A673 (cell line): ENCODE measurements around the gene HPS4. TPM values are rescaled to one million over a fixed set of nuclear protein-coding genes. Genes with fewer than 3 reads are reported as not detected.

ENCODE experiments used
- BruUV-seq: library from RNA; stranded (reverse); fragments of 400-500 nt; replicated peaks from 2 replicates; lab custom pipeline; 2021; lab: Mats Ljungman, UMichigan
- CTCF ChIA-PET: fragments of 300-600 bp; sonication (Branson Sonifier 250); formaldehyde crosslinking; loops from one replicate; lab custom pipeline; 2022; ENCODE audit warnings: antibody characterized with exemption; lab: Charles Lee
- POLR2A ChIA-PET: fragments of 300-600 bp; sonication (Branson Sonifier 250); formaldehyde crosslinking; loops from one replicate; lab custom pipeline; 2022; ENCODE audit warnings: antibody characterized with exemption; ENCODE audit not compliant: low non-redundant PET; lab: Charles Lee
- DNase-seq: peaks from one replicate; pipeline ENCODE4 v3.0.0-alpha.2; 2015; ENCODE audit warnings: low spot score
- H3K27ac ChIP-seq: fragments of 200-600 bp; sonication (generic); 2 replicates; pipeline ENCODE4 v1.5.1; 2016; ENCODE audit warnings: mixed run types, low read depth, mild to moderate bottlenecking, mixed read lengths, antibody characterized with exemption, low read length; ENCODE audit not compliant: poor library complexity, severe bottlenecking
- H3K27me3 ChIP-seq: fragments of 200-600 bp; sonication (generic); replicated peaks from 2 replicates; pipeline ENCODE4 v1.6.1; 2017; ENCODE audit warnings: mixed run types, low read depth, mild to moderate bottlenecking, mixed read lengths, antibody characterized with exemption, low read length; ENCODE audit not compliant: insufficient read depth, poor library complexity
- H3K36me3 ChIP-seq: fragments of 200-600 bp; sonication (generic); 2 replicates; pipeline ENCODE4 v1.6.1; 2016; ENCODE audit warnings: mixed run types, mild to moderate bottlenecking, mixed read lengths, antibody characterized with exemption, low read length; ENCODE audit not compliant: insufficient read depth, poor library complexity, severe bottlenecking
- H3K4me1 ChIP-seq: fragments of 200-600 bp; sonication (generic); 2 replicates; pipeline ENCODE4 v1.6.1; 2017; ENCODE audit warnings: mixed run types, mild to moderate bottlenecking, mixed read lengths, antibody characterized with exemption, low read length; ENCODE audit not compliant: insufficient read depth, poor library complexity, severe bottlenecking
- H3K4me3 ChIP-seq: fragments of 200-600 bp; sonication (generic); 2 replicates; pipeline ENCODE4 v1.5.1; 2016; ENCODE audit warnings: low read depth, mixed run types, mild to moderate bottlenecking, mixed read lengths, low read length; ENCODE audit not compliant: poor library complexity, severe bottlenecking
- H3K9me3 ChIP-seq: fragments of 200-600 bp; sonication (generic); 2 replicates; pipeline ENCODE4 v1.6.1; 2016; ENCODE audit warnings: mixed run types, low read depth, mild to moderate bottlenecking, mixed read lengths, antibody characterized with exemption, low read length; ENCODE audit not compliant: poor library complexity, severe bottlenecking
- EZH2 ChIP-seq: fragments of 200-600 bp; sonication (generic); IDR thresholded peaks from 2 replicates; pipeline ENCODE4 v1.6.1; 2017; ENCODE audit warnings: borderline replicate concordance, low read depth, mild to moderate bottlenecking, mixed read lengths, antibody characterized with exemption, low read length; ENCODE audit not compliant: poor library complexity, severe bottlenecking
- intact Hi-C: fragments of 100-400 bp; cut with micrococcal nuclease; formaldehyde crosslinking; loops from one replicate; pipeline ENCODE4 v1.10.0; 2022; ENCODE audit not compliant: unreplicated experiment
- total RNA-seq: library from RNA; stranded (reverse); gene quantifications from 2 replicates; pipeline ENCODE4 v1.2.3, GENCODE V29; 2021
- TF ChIP-seq, protein P1 (sequence below): fragments of 300-800, 200-600 bp; sonication (generic); conservative IDR thresholded peaks from 2 replicates; pipeline ENCODE4 v1.5.1; 2017; ENCODE audit warnings: low read depth, mild to moderate bottlenecking, antibody characterized with exemption, low read length, moderate library complexity, mixed read lengths

The HPS4 gene
- total RNA-seq, 1 experiment from 2014 or later, result 47.9 TPM

DNA sequence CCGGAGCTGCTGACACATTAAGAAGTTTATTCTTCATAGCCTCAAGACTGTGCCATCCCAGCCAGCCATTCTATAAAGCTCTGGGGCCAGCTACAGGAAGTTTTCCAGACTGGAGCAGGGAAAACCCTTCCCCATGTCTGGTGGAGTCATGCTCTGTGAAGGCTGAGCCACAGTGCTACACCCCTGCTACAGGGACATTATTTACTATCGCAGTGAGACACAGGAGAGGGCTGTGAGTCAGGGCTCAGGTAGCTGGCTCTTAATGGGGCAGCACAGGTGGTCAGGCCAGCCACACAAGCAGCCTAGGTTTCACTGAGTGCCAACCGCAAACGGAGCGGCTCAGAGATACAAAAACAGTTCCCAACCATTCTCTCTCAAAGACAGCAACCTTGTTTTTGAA lies 12.1 kb downstream of the HPS4 start:
- POLR2A ChIA-PET, result no interaction called here
- H3K36me3 ChIP-seq, result peaks cover 81% of the 10 kb centered on the region
- CTCF ChIA-PET, result no interaction called here
- H3K27me3 ChIP-seq, result no peaks in the 10 kb centered on the region
- intact Hi-C loops, result no loop called here
- H3K9me3 ChIP-seq, result no peaks in the 10 kb centered on the region
- no peak overlapping the region for H3K4me3 ChIP-seq
- no peak overlapping the region for H3K27ac ChIP-seq
- no peak for DNase-seq
- H3K4me1 ChIP-seq, result no peaks in the 10 kb centered on the region
- no TSS peak for BruUV-seq
- TF ChIP-seq, protein P1, sequence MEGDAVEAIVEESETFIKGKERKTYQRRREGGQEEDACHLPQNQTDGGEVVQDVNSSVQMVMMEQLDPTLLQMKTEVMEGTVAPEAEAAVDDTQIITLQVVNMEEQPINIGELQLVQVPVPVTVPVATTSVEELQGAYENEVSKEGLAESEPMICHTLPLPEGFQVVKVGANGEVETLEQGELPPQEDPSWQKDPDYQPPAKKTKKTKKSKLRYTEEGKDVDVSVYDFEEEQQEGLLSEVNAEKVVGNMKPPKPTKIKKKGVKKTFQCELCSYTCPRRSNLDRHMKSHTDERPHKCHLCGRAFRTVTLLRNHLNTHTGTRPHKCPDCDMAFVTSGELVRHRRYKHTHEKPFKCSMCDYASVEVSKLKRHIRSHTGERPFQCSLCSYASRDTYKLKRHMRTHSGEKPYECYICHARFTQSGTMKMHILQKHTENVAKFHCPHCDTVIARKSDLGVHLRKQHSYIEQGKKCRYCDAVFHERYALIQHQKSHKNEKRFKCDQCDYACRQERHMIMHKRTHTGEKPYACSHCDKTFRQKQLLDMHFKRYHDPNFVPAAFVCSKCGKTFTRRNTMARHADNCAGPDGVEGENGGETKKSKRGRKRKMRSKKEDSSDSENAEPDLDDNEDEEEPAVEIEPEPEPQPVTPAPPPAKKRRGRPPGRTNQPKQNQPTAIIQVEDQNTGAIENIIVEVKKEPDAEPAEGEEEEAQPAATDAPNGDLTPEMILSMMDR, result no peak
- TF ChIP-seq EZH2, result no peak

DNA sequence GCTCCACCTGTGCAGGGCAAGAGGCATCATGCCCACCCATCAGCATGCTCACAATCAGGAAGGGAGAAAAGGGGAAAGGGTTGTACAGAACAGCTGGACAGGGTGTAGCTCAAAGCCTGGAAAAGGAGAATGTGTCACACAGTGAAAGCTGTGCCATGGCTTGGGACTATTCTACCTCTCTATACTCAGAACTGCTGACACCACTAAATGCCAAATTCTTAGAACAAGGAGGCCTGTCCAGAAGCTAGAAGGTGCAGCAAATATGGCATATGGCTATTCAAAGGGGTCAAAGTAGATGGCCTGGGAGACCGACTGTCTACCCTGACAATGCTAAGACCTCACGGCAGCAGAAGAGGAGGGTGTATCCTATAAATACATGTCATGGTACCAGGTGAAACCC lies 12.8 kb downstream of the HPS4 start:
- H3K9me3 ChIP-seq, result no peaks in the 10 kb centered on the region
- H3K4me1 ChIP-seq, result no peaks in the 10 kb centered on the region
- CTCF ChIA-PET, result no interaction called here
- intact Hi-C loops, result no loop called here
- peaks cover 81% of the 10 kb centered on the region for H3K36me3 ChIP-seq
- no peaks in the 10 kb centered on the region for H3K27me3 ChIP-seq
- BruUV-seq, result no TSS peak
- no peak overlapping the region for H3K27ac ChIP-seq
- DNase-seq, result no peak
- no peak overlapping the region for H3K4me3 ChIP-seq
- TF ChIP-seq EZH2, result no peak
- TF ChIP-seq, protein P1, result no peak
- POLR2A ChIA-PET, result no interaction called here

DNA sequence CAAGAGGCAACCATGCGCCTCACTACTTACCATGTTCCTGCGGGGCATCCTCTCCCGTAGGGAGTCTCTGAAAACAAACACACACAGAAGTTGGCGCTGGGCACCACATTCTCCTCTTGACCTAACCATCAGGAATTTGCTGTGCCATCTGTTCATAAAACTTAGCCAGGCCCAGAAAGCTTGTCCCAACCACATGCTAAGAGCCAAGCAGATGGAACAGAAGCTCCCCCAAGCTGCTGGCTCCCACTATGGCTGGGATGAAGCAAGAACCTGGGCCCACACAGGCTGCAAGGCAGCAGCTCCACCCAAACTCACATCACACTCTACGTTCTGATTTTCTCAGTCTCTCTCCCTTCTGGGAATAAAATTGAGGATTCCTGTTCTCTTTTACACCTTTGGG lies 17.4 kb downstream of the HPS4 start:
- intact Hi-C loops, result no loop called here
- DNase-seq, result no peak
- TF ChIP-seq, protein P1, result no peak
- no peak for TF ChIP-seq EZH2
- Histone ChIP-seq H3K4me1 (no peaks in the 10 kb centered on the region), H3K9me3 (no peaks in the 10 kb centered on the region), H3K27me3 (no peaks in the 10 kb centered on the region), H3K4me3 (no peak overlapping the region), H3K36me3 (peaks cover 78% of the 10 kb centered on the region), H3K27ac (no peak overlapping the region)
- ChIA-PET CTCF (no interaction called here), POLR2A (no interaction called here)
- no TSS peak for BruUV-seq
